Body of pancreas (tissue), 4 donors: Measurements from ENCODE around the gene TNNT2.

ENCODE experiments used
- POLR2A ChIP-seq, 3 donors: fragments of 450-650 bp; IDR thresholded peaks; one replicate each; pipeline ENCODE4 v1.6.1; 2016; ENCODE audit warnings: antibody characterized with exemption in 3 of 3, mild to moderate bottlenecking in 2 of 3
- TF ChIP-seq, protein P1 (sequence below), 7 experiments: fragments of 450-650 bp in 4 of 7; fragments of 200-600 bp in 3 of 7; sonication (generic) in 3 of 7; IDR thresholded peaks; one replicate each; pipeline ENCODE4 v1.5.1; 2016 to 2019; ENCODE audit warnings: antibody characterized with exemption in 7 of 7

DNA sequence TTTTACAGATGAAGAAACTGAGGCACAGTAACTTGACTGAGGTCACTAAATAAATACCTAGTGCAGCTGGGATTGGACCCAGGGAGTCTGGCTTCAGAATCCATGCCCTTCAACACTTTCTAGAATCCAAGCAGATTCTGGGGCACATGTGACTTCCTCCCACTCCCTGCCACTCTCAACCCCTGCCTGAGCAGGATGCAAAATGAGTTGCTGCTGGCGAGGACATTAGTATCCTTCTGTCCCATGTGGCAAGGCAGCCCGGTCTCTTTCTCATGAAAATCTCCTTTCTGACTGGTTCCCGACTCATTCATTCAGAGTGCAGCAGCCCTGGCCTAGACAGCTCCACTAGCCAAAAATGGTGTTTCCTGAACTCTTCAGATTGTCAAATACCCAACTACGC is 28.4 kb downstream of the TNNT2 start:
- TF ChIP-seq, protein P1, sequence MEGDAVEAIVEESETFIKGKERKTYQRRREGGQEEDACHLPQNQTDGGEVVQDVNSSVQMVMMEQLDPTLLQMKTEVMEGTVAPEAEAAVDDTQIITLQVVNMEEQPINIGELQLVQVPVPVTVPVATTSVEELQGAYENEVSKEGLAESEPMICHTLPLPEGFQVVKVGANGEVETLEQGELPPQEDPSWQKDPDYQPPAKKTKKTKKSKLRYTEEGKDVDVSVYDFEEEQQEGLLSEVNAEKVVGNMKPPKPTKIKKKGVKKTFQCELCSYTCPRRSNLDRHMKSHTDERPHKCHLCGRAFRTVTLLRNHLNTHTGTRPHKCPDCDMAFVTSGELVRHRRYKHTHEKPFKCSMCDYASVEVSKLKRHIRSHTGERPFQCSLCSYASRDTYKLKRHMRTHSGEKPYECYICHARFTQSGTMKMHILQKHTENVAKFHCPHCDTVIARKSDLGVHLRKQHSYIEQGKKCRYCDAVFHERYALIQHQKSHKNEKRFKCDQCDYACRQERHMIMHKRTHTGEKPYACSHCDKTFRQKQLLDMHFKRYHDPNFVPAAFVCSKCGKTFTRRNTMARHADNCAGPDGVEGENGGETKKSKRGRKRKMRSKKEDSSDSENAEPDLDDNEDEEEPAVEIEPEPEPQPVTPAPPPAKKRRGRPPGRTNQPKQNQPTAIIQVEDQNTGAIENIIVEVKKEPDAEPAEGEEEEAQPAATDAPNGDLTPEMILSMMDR (IDR thresholded peaks at IDR 0.05) = no peak
- no peak for TF ChIP-seq POLR2A (IDR thresholded peaks at IDR 0.05)
